ENCODE measurements around the gene ZFP36. TPM values are rescaled to one million over a fixed set of nuclear protein-coding genes. Genes with fewer than 3 reads are reported as not detected.
"Not testable (repeated sequence)": the region's sequence is repeated elsewhere in the genome, so short reads cannot be mapped to it uniquely, and the experiment has no call there.

Gene ZFP36
- total RNA-seq, 1 donor from 2014 or later, result 631 TPM

GRCh38 chr19:39448271-39448670, 41.6 kb downstream of the ZFP36 start:
- TF ChIP-seq POLR2AphosphoS5 (IDR thresholded peaks at IDR 0.05; ENCODE audit: insufficient read depth in 1 of 2, low read depth in 1 of 2) (no peak), POLR2A (IDR thresholded peaks at IDR 0.05) (no peak), CTCF (IDR thresholded peaks at IDR 0.05) (no peak)
- DNase-seq (ENCODE audit: extremely low spot score in 2 of 2), result no peak
- Histone ChIP-seq H3K4me1 (peaks cover 57% of the 10 kb centered on the region), H3K27ac (no peak overlapping the region), H3K9me3 (no peaks in the 10 kb centered on the region), H3K4me3 (no peak overlapping the region), H3K36me3 (peaks cover 0 to 9% of the 10 kb centered on the region in 2 donors), H3K27me3 (no peaks in the 10 kb centered on the region)
- intact Hi-C loops (cut with DNase I), result no loop called here

DNA sequence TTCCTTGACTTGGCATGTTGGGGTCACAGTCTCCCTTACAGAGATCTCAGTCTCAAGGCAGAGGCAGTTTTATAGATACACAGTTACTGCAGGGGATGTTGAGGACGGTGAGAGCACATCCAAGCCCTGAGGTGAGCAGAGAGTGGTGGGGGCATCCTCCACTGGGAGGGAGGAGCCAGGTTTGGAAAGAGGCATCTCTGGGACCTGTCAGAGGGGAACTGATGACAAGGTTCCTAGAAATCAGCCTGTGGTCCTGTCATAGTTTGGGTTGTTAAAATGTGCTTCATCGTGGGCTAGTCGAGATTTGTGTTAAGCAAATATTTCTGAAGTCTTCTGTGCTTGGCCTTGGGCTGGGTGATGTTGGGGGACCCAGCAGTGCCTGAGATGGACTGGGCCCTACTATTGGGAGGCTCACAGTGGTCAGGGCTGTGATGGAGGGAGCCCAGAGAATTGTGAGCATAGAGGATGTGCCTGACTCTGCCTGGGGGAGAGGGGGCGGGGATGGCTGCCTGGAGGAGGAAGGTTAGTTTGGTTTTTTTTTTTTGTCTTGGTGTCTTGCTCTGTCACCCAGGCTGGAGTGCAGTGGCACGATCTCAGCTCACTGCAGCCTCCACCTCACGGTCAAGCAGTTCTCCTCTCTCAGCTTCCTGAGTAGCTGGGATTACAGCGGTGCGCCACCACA, 42.6 kb downstream of the ZFP36 start:
- intact Hi-C loops (cut with DNase I), result no loop called here
- H3K4me1 ChIP-seq, result peaks cover 53% of the 10 kb centered on the region
- H3K27ac ChIP-seq, result no peak overlapping the region
- no peaks in the 10 kb centered on the region for H3K27me3 ChIP-seq
- H3K36me3 ChIP-seq, result peaks cover 0 to 16% of the 10 kb centered on the region in 2 donors
- TF ChIP-seq POLR2AphosphoS5 (IDR thresholded peaks at IDR 0.05; ENCODE audit: insufficient read depth in 1 of 2, low read depth in 1 of 2), result no peak
- no peak for TF ChIP-seq POLR2A (IDR thresholded peaks at IDR 0.05)
- no peak for TF ChIP-seq CTCF (IDR thresholded peaks at IDR 0.05)
- no peaks in the 10 kb centered on the region for H3K9me3 ChIP-seq
- DNase-seq (ENCODE audit: extremely low spot score in 2 of 2), result no peak
- H3K4me3 ChIP-seq, result no peak overlapping the region

- Histone ChIP-seq H3K36me3 (peaks cover 0 to 21% of the 10 kb centered on the region in 2 donors), H3K4me1 (peaks cover 43% of the 10 kb centered on the region)
- H3K27ac ChIP-seq; H3K4me3 ChIP-seq; DNase-seq (ENCODE audit: extremely low spot score in 2 of 2); H3K9me3 ChIP-seq; H3K27me3 ChIP-seq; intact Hi-C loops (cut with DNase I): not testable (repeated sequence)
These were observed 44.6 kb downstream of the ZFP36 start for GRCh38 chr19:39451257-39451656.

Small RNA genes within 50 kb of the gene (microRNA-seq; reads per million reads assigned to microRNA genes)
- gene MIR4530 (ENCODE audit: borderline number of aligned reads, borderline replicate concordance), result not detected

Small RNA genes within 50 kb of the gene (small RNA-seq; reads per million reads assigned to genes)
- gene MIR4530, result not detected
- not detected for gene RN7SL566P

Other genes starting within 250 kb of the ZFP36 start
- gene NCCRP1, start 209.9 kb upstream of the ZFP36 start, total RNA-seq, result 41.7 TPM
- not detected for gene SYCN, start 202.6 kb upstream of the ZFP36 start, total RNA-seq
- not detected for gene IFNL3, start 161.8 kb upstream of the ZFP36 start, total RNA-seq
- gene IFNL4, start 158.0 kb upstream of the ZFP36 start, total RNA-seq, result not detected
- gene IFNL2, start 138.5 kb upstream of the ZFP36 start, total RNA-seq, result not detected
- not detected for gene IFNL1, start 110.4 kb upstream of the ZFP36 start, total RNA-seq
- gene LRFN1, start 86.0 kb upstream of the ZFP36 start, total RNA-seq, result 3.9 TPM
- gene GMFG, start 70.8 kb upstream of the ZFP36 start, total RNA-seq, result 7.1 TPM
- 128 TPM for gene SAMD4B, start 64.4 kb upstream of the ZFP36 start, total RNA-seq
- gene PAF1, start 15.7 kb upstream of the ZFP36 start, total RNA-seq, result 70.2 TPM
- gene MED29, start 15.5 kb upstream of the ZFP36 start, total RNA-seq, result 37.8 TPM
- 18.9 TPM for gene PLEKHG2, start 5.8 kb downstream of the ZFP36 start, total RNA-seq
- 3,724 TPM for gene RPS16, start 29.1 kb downstream of the ZFP36 start, total RNA-seq
- 113 TPM for gene SUPT5H, start 38.7 kb downstream of the ZFP36 start, total RNA-seq
- 65.3 TPM for gene TIMM50, start 74.0 kb downstream of the ZFP36 start, total RNA-seq
- not detected for gene DLL3, start 92.1 kb downstream of the ZFP36 start, total RNA-seq
- not detected for gene SELENOV, start 108.3 kb downstream of the ZFP36 start, total RNA-seq
- 3.7 TPM for gene EID2B, start 126.0 kb downstream of the ZFP36 start, total RNA-seq
- 13.5 TPM for gene EID2, start 133.3 kb downstream of the ZFP36 start, total RNA-seq
- not detected for gene LGALS13, start 195.7 kb downstream of the ZFP36 start, total RNA-seq
- gene LGALS16, start 249.1 kb downstream of the ZFP36 start, total RNA-seq, result not detected

Measured in vagina (tissue), 2 donors.